Heart right ventricle (tissue), 16 donors: ENCODE data around the gene RASL12. TPM values are rescaled to one million over a fixed set of nuclear protein-coding genes. Genes with fewer than 3 reads are reported as not detected.

Experiments used
- ATAC-seq, 8 donors: fragments of 200-7000 bp; cut with Tn5 transposase; one replicate each; pipeline ENCODE4 v1.9.1; 2020; ENCODE audit warnings: mild to moderate bottlenecking in 8 of 8, moderate library complexity in 8 of 8, moderate number of reproducible peaks in 1 of 8
- DNase-seq, 2 donors: peaks; one replicate each; pipeline ENCODE4 v3.0.0-alpha.2; 2020
- H3K27ac ChIP-seq, 10 donors: fragments of 200-600 bp; sonication (generic) in 2 of 10; one replicate each; pipeline versions ENCODE4 v1.5.0 to v1.8.0; 2020 to 2022; ENCODE audit warnings: mild to moderate bottlenecking in 3 of 10
- H3K27me3 ChIP-seq, 7 donors: fragments of 200-600 bp; one replicate each; pipeline ENCODE4 v1.8.0; 2021 to 2022; ENCODE audit warnings: mild to moderate bottlenecking in 2 of 7
- H3K36me3 ChIP-seq, 9 donors: fragments of 200-600 bp; sonication (generic) in 1 of 9; one replicate each; pipeline versions ENCODE4 v1.5.0 to v1.8.0; 2020 to 2022; ENCODE audit warnings: mild to moderate bottlenecking in 2 of 9
- H3K4me1 ChIP-seq, 9 donors: fragments of 200-600 bp; sonication (generic) in 1 of 9; one replicate each; pipeline versions ENCODE4 v1.5.0 to v1.8.0; 2020 to 2022; ENCODE audit warnings: mild to moderate bottlenecking in 4 of 9
- H3K4me3 ChIP-seq, 10 donors: fragments of 200-600 bp; sonication (generic) in 2 of 10; one replicate each; pipeline versions ENCODE4 v1.5.0 to v1.8.0; 2020 to 2022; ENCODE audit warnings: mild to moderate bottlenecking in 7 of 10, moderate library complexity in 2 of 10
- H3K9me3 ChIP-seq, 11 donors: fragments of 200-600 bp in 10 of 11; sonication (generic) in 2 of 11; one replicate each; pipeline versions ENCODE4 v1.5.0 to v1.8.0; 2013 to 2022; ENCODE audit warnings: mild to moderate bottlenecking in 2 of 11, control low read depth in 1 of 11, moderate library complexity in 1 of 11
- WGBS, 2 donors: extraction: QIAGEN DNeasy Blood & Tissue Kit; methylation state at CpG; one replicate each; pipeline ENCODE4 v1.1.7; 2013; ENCODE audit warnings: inconsistent platforms in 1 of 2; 5-methylcytosine and 5-hydroxymethylcytosine counted together
- intact Hi-C, 10 donors: fragments of 100-400 bp; cut with DNase I; formaldehyde crosslinking; loops; one replicate each; pipeline versions ENCODE4 v1.11.1 to v1.14.2; 2022
- polyA plus RNA-seq, 2 donors: library from polyadenylated mRNA; stranded (reverse); fragments of 200-250 nt; gene quantifications; one replicate each; pipeline ENCODE4 v1.2.3, GENCODE V29; 2013
- total RNA-seq, 10 donors: library from RNA; stranded (reverse); fragmentation: NEBNext Ultra II Directional in 3 of 10; extraction: Animal tissue kit (Norgen Biotek cat#: 25700) in 3 of 10; gene quantifications; one replicate each; pipeline versions ENCODE4 v1.2.1 to v1.2.4, GENCODE V29; 2021 to 2023
- TF ChIP-seq, protein P1 (sequence below), 9 donors: fragments of 200-600 bp; sonication (generic) in 2 of 9; IDR thresholded peaks; one replicate each; pipeline versions ENCODE4 v1.5.0 to v1.8.0; 2021 to 2022; ENCODE audit warnings: antibody characterized with exemption in 9 of 9, mild to moderate bottlenecking in 5 of 9, moderate library complexity in 1 of 9
- donor health status: Arrhythmogenic right ventricular cardiomyopathy.
- donor health status: ischemic (EF 13 %, LVEDD 7.1; RV severe dilation, severe dysfunction).
- donor health status: healthy with polysubstance abuse.
- donor health status: DM: no; HTN: yes; CAD: no.
- donor health status: DM: no; HTN: no; CAD: no.
- donor health status: ischemic (EF 25% LVEDD 6.9; RV normal size, moderate dysfunction).
- donor health status: ischemic (EF 25% LVEDD 5.7; RV mildly dilated, moderate dysfunction).
- donor health status: healthy.
- donor health status: DM: yes; HTN: yes; CAD: no.
- donor health status: Ischemic cardiomyopathy.
- donor health status: ischemic (EF 35%, LVEDD 5.7; RV mildly dilated, moderate dysfunction).
- donor health status: nonischemic (EF 11% LVEDD 7.7; RV severe dilation, severe dysfunction).
- donor health status: DM: yes; HTN: yes; CAD: no.
- donor health status: PGD.
- donor health status: ischemic (EF 29% LVEDD 5.4; RV normal size, mild dysfunction).
- donor health status: nonischemic (EF 23%, LVEDD 6.1; RV moderate dilation, normal function).

The RASL12 gene
- total and polyA plus RNA-seq, 12 donors: 4.4 to 20.1 (median 12.9) TPM

DNA sequence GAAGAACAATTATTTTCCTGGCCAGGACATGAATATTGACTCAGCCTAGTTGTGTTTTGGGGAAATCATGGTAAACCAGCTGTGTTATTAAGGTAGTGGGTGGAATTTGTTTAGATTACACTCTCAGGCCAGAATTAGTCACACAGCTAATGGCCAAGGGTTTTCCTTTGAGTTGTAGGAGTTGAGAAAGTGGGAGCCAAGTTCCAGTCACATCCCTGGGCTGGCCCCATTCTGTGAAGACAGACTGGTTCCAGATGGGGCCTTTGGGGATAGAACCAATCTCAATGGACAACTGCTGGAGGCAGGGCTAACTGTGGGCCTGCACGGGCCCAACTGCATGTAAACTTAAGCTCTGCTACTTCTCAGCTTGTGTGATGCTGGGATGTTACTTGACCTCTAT is 1.4 kb upstream of the RASL12 start:
- TF ChIP-seq, protein P1, sequence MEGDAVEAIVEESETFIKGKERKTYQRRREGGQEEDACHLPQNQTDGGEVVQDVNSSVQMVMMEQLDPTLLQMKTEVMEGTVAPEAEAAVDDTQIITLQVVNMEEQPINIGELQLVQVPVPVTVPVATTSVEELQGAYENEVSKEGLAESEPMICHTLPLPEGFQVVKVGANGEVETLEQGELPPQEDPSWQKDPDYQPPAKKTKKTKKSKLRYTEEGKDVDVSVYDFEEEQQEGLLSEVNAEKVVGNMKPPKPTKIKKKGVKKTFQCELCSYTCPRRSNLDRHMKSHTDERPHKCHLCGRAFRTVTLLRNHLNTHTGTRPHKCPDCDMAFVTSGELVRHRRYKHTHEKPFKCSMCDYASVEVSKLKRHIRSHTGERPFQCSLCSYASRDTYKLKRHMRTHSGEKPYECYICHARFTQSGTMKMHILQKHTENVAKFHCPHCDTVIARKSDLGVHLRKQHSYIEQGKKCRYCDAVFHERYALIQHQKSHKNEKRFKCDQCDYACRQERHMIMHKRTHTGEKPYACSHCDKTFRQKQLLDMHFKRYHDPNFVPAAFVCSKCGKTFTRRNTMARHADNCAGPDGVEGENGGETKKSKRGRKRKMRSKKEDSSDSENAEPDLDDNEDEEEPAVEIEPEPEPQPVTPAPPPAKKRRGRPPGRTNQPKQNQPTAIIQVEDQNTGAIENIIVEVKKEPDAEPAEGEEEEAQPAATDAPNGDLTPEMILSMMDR (IDR thresholded peaks at IDR 0.05): no peak
- peak overlapping the region; percentile 19 to 92 (median 89) for H3K27ac ChIP-seq
- WGBS, 2 donors: 40 to 48% methylated on average over 1 of the region's 1 CpG
- H3K36me3 ChIP-seq: peaks cover 0 to 4% (median 0%) of the 10 kb centered on the region in 9 donors
- no peak overlapping the region for H3K4me3 ChIP-seq
- DNase-seq (peak in 1 of 2 donors; percentile 72), ATAC-seq (peak; percentile 22 to 69 (median 36))
- H3K4me1 ChIP-seq: peaks cover 29 to 74% (median 51%) of the 10 kb centered on the region in 9 donors
- H3K27me3 ChIP-seq: peaks cover 0 to 42% (median 6%) of the 10 kb centered on the region in 7 donors
- intact Hi-C loops: no loop called here
- H3K9me3 ChIP-seq: no peaks in the 10 kb centered on the region

GRCh38 chr15:65068403-65068788 is 605 bp upstream of the RASL12 start:
- ATAC-seq (no peak), DNase-seq (no peak)
- Histone ChIP-seq H3K27ac (peak overlapping the region; percentile 41 to 92 (median 89)), H3K4me1 (peaks cover 29 to 80% (median 52%) of the 10 kb centered on the region in 9 donors), H3K9me3 (no peaks in the 10 kb centered on the region), H3K4me3 (peak overlapping the region in 7 of 10 donors; percentile 48 to 66 (median 60)), H3K36me3 (peaks cover 0 to 4% (median 0%) of the 10 kb centered on the region in 9 donors), H3K27me3 (peaks cover 0 to 42% (median 6%) of the 10 kb centered on the region in 7 donors)
- TF ChIP-seq, protein P1 (IDR thresholded peaks at IDR 0.05): no peak
- WGBS, 2 donors: 79 to 84% methylated on average over 3 of the region's 3 CpGs
- intact Hi-C loops: no loop called here

DNA sequence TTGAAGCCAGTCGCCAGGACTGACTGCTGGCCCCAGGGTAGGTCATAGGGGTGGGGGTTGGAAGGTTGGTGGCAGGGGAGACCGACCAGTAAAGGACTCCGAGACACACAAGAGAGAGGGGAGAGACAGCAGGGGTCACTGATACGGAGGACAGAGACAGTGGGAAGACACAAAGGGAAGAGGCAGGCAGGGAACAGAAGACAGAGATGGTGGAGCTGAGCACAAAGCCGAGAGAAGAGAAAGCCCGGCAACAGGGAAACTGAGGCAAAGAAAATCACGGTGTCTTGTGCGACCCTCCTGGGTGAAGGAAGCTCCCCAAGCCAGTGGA is 510 bp downstream of the RASL12 start:
- H3K27me3 ChIP-seq: peaks cover 0 to 42% (median 6%) of the 10 kb centered on the region in 7 donors
- DNase-seq (no peak), ATAC-seq (no peak)
- H3K4me3 ChIP-seq: peak overlapping the region; percentile 38 to 66 (median 59)
- H3K36me3 ChIP-seq: peaks cover 0 to 4% (median 0%) of the 10 kb centered on the region in 9 donors
- H3K9me3 ChIP-seq: no peaks in the 10 kb centered on the region
- TF ChIP-seq, protein P1 (IDR thresholded peaks at IDR 0.05): no peak
- WGBS, 2 donors: 18 to 25% methylated on average over 8 of the region's 8 CpGs
- peak overlapping the region; percentile 62 to 92 (median 89) for H3K27ac ChIP-seq
- intact Hi-C loops: no loop called here
- peaks cover 27 to 80% (median 52%) of the 10 kb centered on the region in 9 donors for H3K4me1 ChIP-seq

GRCh38 chr15:65066635-65067316 is 1.0 kb downstream of the RASL12 start:
- intact Hi-C loops: no loop called here
- ATAC-seq (peak in 5 of 8 donors; percentile 17 to 30 (median 22)), DNase-seq (peak in 1 of 2 donors; percentile 67)
- peaks cover 0 to 4% (median 0%) of the 10 kb centered on the region in 9 donors for H3K36me3 ChIP-seq
- H3K27me3 ChIP-seq: peaks cover 0 to 42% (median 6%) of the 10 kb centered on the region in 7 donors
- H3K4me1 ChIP-seq: peaks cover 23 to 77% (median 49%) of the 10 kb centered on the region in 9 donors
- no peaks in the 10 kb centered on the region for H3K9me3 ChIP-seq
- H3K27ac ChIP-seq: peak overlapping the region; percentile 62 to 92 (median 89)
- TF ChIP-seq, protein P1 (IDR thresholded peaks at IDR 0.05): no peak
- H3K4me3 ChIP-seq: peak overlapping the region; percentile 38 to 66 (median 59)
- WGBS, 2 donors: 40 to 44% methylated on average over 9 of the region's 9 CpGs
